Activated CD4-positive, alpha-beta T cell treated with anti-CD3 and anti-CD28 coated beads, Interleukin-2, amount 50 U/mL, for 48 hours (primary cell): Measurements from ENCODE around the gene SYPL1.
A peak's percentile ranks its signal among the peaks of the same experiment; 100 is the strongest.
"Not testable (repeated sequence)": the region's sequence is repeated elsewhere in the genome, so short reads cannot be mapped to it uniquely, and the experiment has no call there.

ENCODE experiments used
- DNase-seq, 2 experiments: peaks; one replicate each; pipeline ENCODE4 v3.0.0-alpha.2; 2020

SYPL1 gene

DNA sequence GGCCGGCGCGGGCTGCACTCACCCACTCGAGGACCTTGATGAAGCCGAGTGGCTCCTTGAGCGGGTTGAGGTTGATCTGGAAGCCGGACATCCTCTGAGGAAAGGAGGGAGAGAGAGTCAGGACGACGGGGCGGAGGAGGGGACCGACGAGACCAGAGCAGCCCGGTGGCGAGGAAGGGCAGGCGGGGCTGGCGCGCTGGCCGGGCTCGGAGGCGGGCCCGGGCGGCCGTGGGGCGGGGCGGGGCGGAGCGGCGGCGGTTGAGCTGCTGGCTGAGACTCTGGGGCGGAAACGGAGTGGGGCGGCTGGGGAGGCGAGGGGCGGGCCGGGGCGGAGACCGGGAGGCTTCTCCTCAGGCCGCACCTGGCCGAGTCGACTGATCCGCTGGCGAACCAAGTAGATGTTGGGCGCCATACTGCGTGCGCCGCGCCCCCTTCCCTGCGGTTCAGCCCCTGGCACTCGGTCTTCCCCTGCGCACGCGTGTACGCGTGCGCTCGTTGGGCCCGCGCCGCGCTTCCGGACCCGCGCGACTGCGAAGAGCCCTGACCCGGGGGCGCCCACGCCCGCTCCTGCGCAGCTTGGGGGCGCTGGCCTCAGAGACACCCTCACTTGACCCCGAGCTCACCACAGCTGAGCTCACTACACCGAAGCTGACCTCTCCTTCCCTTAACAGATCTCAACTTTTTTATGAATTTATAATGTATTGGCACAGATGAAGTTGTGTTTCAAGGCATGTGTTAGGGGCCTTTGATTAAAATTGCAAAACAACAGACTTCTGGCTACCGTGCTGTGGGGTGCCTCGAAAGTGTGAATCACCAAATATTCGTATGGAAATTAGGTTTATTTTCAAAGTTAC is at the start of gene SYPL1:
Gene SYPL1, minus strand, starts transcription at position 195 of the 854 bp plus-strand sequence. Its CDS starts 104 bp downstream, at position 91.
- DNase-seq = peak; percentile 92

- no peak for DNase-seq
Measured at GRCh38 chr7:106155027-106155426, 42.9 kb upstream of the SYPL1 start.

DNA sequence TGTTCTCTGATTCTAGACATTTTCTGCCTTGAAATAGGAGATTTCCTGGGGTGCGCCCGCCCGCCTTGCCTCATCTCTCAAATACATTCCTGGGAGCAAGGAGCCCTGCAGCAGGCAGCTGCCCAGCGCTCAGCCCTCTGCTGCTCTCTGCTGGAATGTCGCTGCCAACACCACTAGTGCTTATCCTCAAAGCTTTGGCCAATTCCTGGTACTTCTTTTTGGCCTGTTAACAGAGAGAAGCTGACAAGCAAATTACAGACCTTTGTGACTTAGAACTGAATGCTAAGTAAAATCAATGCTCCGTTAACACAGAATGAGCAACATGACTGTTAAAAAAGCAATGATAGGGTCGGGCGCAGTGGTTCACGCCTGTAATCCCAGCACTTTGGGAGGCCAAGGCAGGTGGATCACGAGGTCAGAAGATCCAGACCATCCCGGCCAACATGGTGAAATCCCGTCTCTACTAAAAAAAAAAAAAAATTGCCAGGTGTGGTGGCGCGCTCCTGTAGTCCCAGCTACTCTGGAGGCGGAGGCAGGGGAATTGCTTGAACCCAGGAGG is 41.9 kb upstream of the SYPL1 start:
- peak; percentile 75 to 78 for DNase-seq

DNA sequence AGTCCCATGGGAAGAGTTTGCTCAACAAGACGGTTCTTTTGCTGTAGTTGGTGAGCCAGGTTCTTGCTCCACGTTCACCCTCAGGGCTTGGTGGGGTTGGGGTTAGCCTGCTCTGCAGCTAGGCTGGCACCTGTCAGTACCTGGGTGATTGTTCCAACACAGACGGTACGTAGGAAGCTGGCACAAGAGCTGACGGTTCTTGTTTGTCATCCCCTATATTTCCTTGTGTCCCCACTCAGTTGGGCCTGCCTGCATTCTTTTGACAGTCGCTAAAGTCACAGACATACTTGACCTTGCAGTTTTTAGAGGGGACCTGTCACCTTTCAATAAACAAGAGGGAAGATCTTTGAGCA is 40.2 kb upstream of the SYPL1 start:
- DNase-seq = no peak

GRCh38 chr7:106151459-106152312 is 39.6 kb upstream of the SYPL1 start:
- DNase-seq = no peak

DNA sequence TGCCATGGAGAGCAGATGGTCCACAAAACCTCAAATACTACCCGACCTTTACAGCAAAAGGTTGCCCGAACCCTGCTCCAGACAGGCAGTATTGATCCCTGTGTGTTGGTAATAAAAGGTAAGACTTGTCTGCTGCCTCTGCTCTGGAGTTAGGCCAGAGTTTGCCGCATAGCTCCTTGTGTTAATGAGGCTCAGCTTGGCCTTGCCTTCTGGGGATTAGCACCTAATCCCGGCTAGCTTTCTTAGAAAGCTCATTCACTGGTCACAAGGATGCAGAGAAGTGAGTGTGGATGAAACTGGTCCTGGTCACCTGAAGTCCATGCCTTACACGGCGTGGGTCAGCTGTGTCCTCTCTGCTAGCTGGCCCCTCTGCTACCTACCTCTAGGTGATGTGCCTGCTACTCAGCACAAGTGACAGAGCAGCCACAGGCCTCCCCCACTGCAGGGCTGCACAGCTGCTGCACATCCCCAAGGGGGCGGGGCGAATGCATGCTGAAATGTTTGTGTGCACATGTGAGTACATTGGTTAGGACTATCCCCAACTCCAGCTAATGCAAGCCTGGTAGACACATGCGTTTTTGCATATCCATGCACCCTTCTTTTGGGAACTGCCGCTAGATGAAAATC is 31.7 kb upstream of the SYPL1 start:
- DNase-seq = no peak

DNA sequence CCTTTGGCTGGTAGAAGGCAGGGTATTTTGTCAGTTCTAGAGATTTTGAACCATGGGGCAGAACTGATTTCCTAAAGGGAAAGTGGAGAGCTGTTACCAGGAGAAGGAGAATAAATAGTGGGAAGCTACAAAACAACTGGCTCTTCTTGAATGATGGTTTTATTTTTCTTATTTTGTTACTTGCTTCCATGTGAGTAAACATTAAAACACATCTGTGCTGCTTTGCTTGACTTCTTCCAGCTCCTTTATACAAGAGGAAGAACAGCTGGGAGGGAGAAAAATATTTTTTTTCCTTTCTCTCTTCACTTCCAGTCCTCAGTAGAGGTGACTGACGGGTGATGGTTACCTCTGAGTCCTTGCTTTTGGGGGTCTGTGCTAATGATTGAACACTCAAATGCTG is 30.0 kb upstream of the SYPL1 start:
- no peak for DNase-seq

- DNase-seq = no peak
Measured at GRCh38 chr7:106140406-106141173, 28.5 kb upstream of the SYPL1 start.

GRCh38 chr7:106139265-106140251 is 27.4 kb upstream of the SYPL1 start:
- no peak for DNase-seq

GRCh38 chr7:106138776-106139175 is 26.7 kb upstream of the SYPL1 start:
- no peak for DNase-seq

GRCh38 chr7:106138181-106138580 is 26.1 kb upstream of the SYPL1 start:
- DNase-seq = not testable (repeated sequence)

DNA sequence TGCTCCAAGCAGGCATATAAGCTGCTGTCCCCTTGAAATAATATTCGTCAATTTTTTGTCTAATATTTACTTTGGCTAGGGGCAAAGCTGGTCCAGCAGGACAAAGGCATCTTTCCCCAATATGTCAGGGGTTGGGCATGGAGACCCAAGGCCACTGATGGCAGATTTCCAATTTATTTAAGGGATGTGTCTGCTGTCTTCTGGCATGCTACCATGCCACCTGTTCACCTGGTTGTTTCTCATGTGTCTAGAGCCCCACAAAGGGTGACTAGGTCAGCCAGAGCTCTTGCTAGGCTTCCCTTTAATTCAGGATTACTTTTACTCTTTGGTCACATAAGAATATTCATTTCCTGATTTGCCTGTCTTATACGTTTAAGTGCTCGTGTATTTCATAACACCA is 22.1 kb upstream of the SYPL1 start:
- DNase-seq = no peak

- no peak for DNase-seq
Measured at GRCh38 chr7:106129291-106129690, 17.2 kb upstream of the SYPL1 start.

- DNase-seq = no peak
Measured at GRCh38 chr7:106128836-106129235, 16.7 kb upstream of the SYPL1 start.

- DNase-seq = no peak
Measured at GRCh38 chr7:106127984-106128780, 16.1 kb upstream of the SYPL1 start.

GRCh38 chr7:106126170-106126938 is 14.2 kb upstream of the SYPL1 start:
- DNase-seq = peak; percentile 22 to 47

DNA sequence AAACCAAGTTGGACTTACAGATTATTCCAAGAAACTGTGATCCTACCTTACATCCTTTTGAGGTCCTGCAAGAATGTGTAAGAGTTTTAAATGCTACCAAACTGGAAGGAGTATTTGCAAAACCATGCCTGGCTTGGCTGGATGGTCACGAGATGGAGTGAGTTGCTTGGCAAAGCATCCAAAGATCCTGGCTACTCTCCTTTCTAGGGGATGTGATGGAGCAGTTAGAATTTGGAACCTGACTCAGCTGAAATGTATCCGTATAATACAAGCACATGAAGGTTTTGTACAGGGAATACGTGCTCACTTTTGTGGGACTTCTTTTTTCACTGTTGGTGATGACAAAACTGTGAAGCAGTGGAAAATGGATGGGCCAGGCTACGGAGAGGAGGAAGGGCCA is 13.3 kb upstream of the SYPL1 start:
- no peak for DNase-seq

GRCh38 chr7:106124186-106124585 is 12.1 kb upstream of the SYPL1 start:
- DNase-seq = no peak

DNA sequence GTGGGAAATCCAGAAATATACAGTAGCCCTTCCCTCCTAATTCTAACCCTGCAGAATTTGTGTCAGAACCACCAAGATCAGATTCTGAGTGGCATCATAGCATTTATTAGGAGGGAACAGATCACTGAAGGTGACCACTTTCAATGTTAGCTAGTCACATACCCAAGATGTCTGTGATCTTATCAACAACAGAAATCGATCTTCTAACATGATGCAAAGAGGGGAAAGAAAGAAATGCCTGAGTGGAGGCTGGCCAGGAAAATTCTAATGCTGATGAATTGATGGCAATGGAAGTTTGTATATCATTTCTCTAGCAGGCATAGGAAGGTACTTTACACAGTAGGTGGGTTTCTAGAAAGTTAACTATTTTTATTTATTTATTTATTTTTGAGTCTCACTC is 10.6 kb upstream of the SYPL1 start:
- no peak for DNase-seq
